PC-3 (cell line): ENCODE measurements around the gene MAEA.

Experiments
- EZH2phosphoT487 ChIP-seq: fragments of 300-600 bp; sonication (generic); IDR thresholded peaks from 2 replicates; pipeline ENCODE4 v1.6.1; 2018; ENCODE audit warnings: mild to moderate bottlenecking, antibody characterized with exemption, low read length, borderline replicate concordance
- TF ChIP-seq, protein P1 (sequence below): fragments of 300-600 bp; sonication (generic); conservative IDR thresholded peaks from 2 replicates; pipeline ENCODE4 v1.5.1; 2017; ENCODE audit warnings: antibody characterized with exemption, low read depth, mild to moderate bottlenecking, low read length

GRCh38 chr4:1317177-1318045, 27.7 kb downstream of the MAEA start:
- no peak for TF ChIP-seq EZH2phosphoT487
- TF ChIP-seq, protein P1, sequence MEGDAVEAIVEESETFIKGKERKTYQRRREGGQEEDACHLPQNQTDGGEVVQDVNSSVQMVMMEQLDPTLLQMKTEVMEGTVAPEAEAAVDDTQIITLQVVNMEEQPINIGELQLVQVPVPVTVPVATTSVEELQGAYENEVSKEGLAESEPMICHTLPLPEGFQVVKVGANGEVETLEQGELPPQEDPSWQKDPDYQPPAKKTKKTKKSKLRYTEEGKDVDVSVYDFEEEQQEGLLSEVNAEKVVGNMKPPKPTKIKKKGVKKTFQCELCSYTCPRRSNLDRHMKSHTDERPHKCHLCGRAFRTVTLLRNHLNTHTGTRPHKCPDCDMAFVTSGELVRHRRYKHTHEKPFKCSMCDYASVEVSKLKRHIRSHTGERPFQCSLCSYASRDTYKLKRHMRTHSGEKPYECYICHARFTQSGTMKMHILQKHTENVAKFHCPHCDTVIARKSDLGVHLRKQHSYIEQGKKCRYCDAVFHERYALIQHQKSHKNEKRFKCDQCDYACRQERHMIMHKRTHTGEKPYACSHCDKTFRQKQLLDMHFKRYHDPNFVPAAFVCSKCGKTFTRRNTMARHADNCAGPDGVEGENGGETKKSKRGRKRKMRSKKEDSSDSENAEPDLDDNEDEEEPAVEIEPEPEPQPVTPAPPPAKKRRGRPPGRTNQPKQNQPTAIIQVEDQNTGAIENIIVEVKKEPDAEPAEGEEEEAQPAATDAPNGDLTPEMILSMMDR: no peak
